Right renal cortex interstitium (tissue), 3 donors: ENCODE data around the gene DPYD. TPM values are rescaled to one million over a fixed set of nuclear protein-coding genes. Genes with fewer than 3 reads are reported as not detected.

Source experiments
- DNase-seq, 3 donors: peaks; one replicate each; pipeline ENCODE4 v3.0.0-alpha.2; 2013; ENCODE audit warnings: low read depth in 3 of 3, low spot score in 2 of 3
- polyA plus RNA-seq, 3 donors: library from polyadenylated mRNA; unstranded; fragments of 120-200 nt; gene quantifications; one replicate each; pipeline ENCODE4 v1.2.1, GENCODE V29; 2013; ENCODE audit not compliant: insufficient read length in 3 of 3

DPYD gene
- polyA plus RNA-seq, 3 donors: 13.8 to 14.9 (median 14.4) TPM

DNA sequence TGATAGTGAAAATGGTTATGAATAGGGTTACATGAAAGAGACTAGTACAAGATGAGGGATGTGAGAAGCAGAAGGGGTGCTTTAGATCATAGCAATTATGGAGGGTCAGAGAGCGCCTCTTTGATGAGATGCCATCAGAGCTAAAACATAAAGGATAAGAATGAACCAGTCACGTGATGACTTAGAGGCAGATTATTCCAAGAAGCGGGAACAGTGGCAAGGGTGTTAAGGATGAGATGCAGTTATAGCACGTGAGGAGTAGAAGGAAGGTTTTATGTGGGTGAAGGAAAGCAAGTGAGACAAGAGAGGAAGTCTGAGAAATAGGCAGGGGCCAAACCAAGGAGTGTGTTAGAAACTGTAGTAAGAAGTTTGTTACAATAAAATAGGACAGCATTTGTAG is 360.1 kb downstream of the DPYD start:
- DNase-seq: no peak

DNA sequence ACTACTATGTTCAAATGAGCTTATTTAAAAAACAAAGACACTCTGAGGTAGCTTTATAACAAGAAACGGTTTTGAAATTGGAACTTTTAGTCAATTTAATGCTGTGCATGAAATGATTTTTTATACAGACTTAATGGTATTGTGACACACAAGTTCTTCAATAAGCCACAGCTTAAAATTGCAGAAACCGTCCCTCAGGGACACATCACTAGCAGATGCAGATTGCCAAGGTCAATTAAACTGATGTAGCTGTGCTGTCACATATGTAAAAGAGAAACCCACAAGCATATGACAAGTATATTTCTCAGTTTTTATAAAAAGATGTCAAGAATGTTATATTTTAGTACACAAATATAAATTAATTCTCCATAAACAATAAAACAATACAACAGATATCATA is 366.9 kb downstream of the DPYD start:
- no peak for DNase-seq

GRCh38 chr1:97551113-97551512 is 369.7 kb downstream of the DPYD start:
- DNase-seq: no peak

GRCh38 chr1:97545446-97545845 is 375.4 kb downstream of the DPYD start:
- DNase-seq: no peak

- no peak for DNase-seq
Measured at GRCh38 chr1:97540346-97540888, 380.4 kb downstream of the DPYD start.

- DNase-seq: no peak
Measured at GRCh38 chr1:97538113-97538512, 382.7 kb downstream of the DPYD start.

DNA sequence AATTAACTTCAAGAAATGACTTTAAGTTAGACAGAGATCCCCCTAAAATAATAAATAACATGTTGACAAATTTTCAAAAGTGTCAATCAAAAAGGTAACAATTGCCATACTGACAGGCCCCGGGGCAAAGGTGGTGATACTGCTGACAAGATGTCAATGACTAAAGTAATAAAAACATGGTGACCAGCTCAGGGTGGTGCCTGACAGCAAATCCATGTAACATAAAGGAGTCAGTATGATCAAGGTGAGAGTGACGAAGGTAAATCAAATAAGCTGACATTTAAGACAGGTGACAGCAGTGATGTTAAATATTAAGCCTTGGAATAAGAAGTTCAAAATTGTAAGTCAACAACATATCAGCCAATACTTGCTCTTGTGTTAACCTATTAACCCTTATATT is 387.5 kb downstream of the DPYD start:
- no peak for DNase-seq

- no peak for DNase-seq
Measured at GRCh38 chr1:97529600-97529999, 391.2 kb downstream of the DPYD start.

- no peak for DNase-seq
Measured at GRCh38 chr1:97524211-97524610, 396.6 kb downstream of the DPYD start.

- DNase-seq: no peak
Measured at GRCh38 chr1:97516588-97516987, 404.2 kb downstream of the DPYD start.

GRCh38 chr1:97508653-97509218 is 412.1 kb downstream of the DPYD start:
- no peak for DNase-seq

DNA sequence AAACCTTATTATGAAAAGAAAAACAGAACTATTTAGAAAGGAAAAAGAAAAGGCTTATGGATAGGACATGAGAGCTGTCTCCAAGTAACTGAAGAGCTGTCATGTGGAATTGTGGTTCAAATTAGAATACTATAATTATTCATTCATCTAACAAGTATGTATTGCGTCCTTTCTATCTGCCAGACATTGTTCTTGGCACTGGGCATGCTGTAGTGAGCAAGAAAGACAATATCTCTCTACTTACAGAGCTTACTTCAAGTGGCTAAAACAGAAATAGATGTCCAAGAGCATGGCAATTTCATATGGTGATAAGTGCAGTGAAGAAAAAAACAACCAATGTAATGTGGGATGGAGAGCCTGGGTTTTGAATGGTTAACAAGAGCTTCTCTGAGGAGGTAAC is 413.0 kb downstream of the DPYD start:
- DNase-seq: no peak

DNA sequence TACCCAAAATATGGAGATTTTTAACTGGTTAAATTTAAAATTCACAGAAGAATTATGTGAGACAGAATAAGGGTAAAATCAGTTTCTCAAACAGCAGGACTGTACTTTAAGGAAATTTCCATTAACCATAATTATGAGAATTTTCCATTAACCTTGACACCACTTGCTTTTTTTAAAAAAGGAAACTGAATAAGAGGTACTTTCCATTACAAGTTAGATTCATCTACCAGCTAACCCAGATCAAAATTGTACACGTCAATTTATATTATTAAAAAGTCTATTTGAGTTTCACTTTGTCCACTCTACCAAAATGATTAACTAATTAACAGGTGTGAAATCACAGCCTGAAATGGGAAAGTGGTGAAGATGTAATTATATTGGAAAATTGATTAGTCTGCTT is 414.5 kb downstream of the DPYD start:
- DNase-seq: no peak

- no peak for DNase-seq
Measured at GRCh38 chr1:97505816-97506215, 415.0 kb downstream of the DPYD start.

- DNase-seq: no peak
Measured at GRCh38 chr1:97505289-97505688, 415.5 kb downstream of the DPYD start.

- DNase-seq: no peak
Measured at GRCh38 chr1:97502360-97502759, 418.5 kb downstream of the DPYD start.

GRCh38 chr1:97501628-97502027 is 419.2 kb downstream of the DPYD start:
- DNase-seq: no peak

GRCh38 chr1:97500760-97501159 is 420.1 kb downstream of the DPYD start:
- DNase-seq: no peak

DNA sequence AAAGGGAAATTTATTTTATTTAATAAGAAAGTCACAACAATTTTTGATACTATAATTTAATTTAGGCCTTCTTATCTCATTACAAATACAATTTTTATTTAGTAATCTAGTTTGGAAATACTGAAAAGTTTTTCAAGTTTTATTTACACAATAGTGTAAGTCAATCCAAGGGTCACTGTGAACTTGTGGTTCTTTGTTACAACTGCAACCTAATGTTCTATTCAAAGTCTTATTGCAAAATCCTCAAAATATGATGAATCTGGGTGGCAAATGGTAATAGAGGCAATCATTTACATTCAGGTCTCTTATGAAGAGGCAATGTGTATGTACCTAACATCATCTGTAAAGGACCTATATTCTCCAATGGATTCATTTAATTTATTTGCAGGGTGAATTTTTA is 421.2 kb downstream of the DPYD start:
- no peak for DNase-seq

DNA sequence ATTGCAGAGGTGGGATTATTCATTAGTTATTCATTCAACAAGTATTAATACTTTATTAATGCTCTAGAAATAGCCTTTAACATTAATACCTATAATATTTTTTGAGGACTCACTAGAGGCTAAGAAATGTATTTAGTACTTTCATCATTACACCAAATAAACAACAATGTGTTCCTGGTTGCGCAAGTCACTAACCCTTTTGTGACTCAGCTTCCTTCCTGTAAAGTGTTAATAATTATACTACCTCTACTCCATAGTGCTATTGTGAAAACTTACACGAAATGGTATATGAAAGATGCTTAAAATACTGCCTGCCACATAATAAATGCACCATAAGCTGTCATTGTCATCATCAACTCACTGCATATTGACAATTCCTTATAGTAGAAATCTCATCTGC is 431.0 kb downstream of the DPYD start:
- DNase-seq: no peak

GRCh38 chr1:97488530-97488929 is 432.3 kb downstream of the DPYD start:
- DNase-seq: no peak

DNA sequence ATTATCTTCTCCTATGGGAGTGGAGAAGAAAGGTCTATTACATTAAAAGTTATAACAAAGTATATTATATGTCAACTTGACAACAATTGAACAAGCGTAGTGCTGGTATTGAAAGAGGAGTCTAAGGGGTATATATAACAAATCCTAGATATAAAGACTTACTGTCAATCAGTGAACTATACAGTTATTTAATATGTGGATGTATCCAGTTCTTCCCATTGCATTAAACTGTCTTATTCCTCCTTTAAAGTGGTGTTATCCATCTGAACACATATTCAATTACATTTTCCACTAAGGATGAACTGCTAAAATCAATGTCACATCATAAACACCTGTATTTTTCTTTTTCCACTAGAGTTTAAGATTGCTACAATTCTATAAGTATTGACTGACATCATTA is 438.8 kb downstream of the DPYD start:
- no peak for DNase-seq

DNA sequence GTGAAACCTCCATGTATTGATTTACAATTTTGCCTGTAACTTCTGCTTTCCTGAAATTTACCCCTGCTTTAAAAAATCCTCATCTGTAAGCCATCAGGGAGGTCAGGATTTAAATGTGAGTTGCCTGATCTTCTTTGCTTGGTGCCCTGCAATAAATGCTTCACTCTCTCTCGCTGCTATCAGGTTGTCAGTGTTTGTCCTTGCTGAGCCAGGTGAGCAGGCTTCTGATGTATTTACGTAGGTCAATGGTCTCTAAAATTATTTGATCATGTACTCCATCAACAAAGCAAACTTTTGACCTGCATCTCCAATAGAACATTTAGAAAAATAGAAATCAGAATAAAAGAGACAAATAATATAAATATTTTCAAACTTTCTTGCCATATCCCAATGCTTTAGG is 453.4 kb downstream of the DPYD start:
- no peak for DNase-seq
